Stimulated activated CD8-positive, alpha-beta memory T cell treated with anti-CD3 and anti-CD28 coated beads, Interleukin-12 subunit alpha, Interleukin-12 subunit beta, amount 100 ng/mL, for 24 hours (primary cell): ENCODE measurements around the gene IL4R.
"Not testable (repeated sequence)": the region's sequence is repeated elsewhere in the genome, so short reads cannot be mapped to it uniquely, and the experiment has no call there.

Experiments
- DNase-seq: peaks from one replicate; pipeline ENCODE4 v3.0.0-alpha.2; 2020; ENCODE audit errors: extremely low read depth

The IL4R gene

GRCh38 chr16:27329376-27330079 lies 15.8 kb downstream of the IL4R start:
- not testable (repeated sequence) for DNase-seq

- no peak for DNase-seq
Observed at GRCh38 chr16:27330542-27330941, 16.8 kb downstream of the IL4R start.

GRCh38 chr16:27332105-27332504 lies 18.3 kb downstream of the IL4R start:
- DNase-seq: no peak

GRCh38 chr16:27333104-27333503 lies 19.3 kb downstream of the IL4R start:
- DNase-seq: no peak

- DNase-seq: no peak
Observed at GRCh38 chr16:27333549-27333948, 19.8 kb downstream of the IL4R start.

GRCh38 chr16:27334192-27334764 lies 20.5 kb downstream of the IL4R start:
- DNase-seq: no peak

GRCh38 chr16:27334838-27335237 lies 21.1 kb downstream of the IL4R start:
- DNase-seq: no peak

- DNase-seq: no peak
Observed at GRCh38 chr16:27335349-27336053, 21.7 kb downstream of the IL4R start.

- no peak for DNase-seq
Observed at GRCh38 chr16:27337024-27337423, 23.2 kb downstream of the IL4R start.

- DNase-seq: no peak
Observed at GRCh38 chr16:27339180-27339579, 25.4 kb downstream of the IL4R start.

- no peak for DNase-seq
Observed at GRCh38 chr16:27340654-27341053, 26.9 kb downstream of the IL4R start.

- DNase-seq: no peak
Observed at GRCh38 chr16:27341549-27341948, 27.8 kb downstream of the IL4R start.

GRCh38 chr16:27341971-27342370 lies 28.2 kb downstream of the IL4R start:
- no peak for DNase-seq

- DNase-seq: no peak
Observed at GRCh38 chr16:27344721-27345120, 30.9 kb downstream of the IL4R start.

- no peak for DNase-seq
Observed at GRCh38 chr16:27345201-27345600, 31.4 kb downstream of the IL4R start.

GRCh38 chr16:27346819-27347218 lies 33.0 kb downstream of the IL4R start:
- no peak for DNase-seq

- no peak for DNase-seq
Observed at GRCh38 chr16:27347930-27348685, 34.3 kb downstream of the IL4R start.

GRCh38 chr16:27349276-27349675 lies 35.5 kb downstream of the IL4R start:
- DNase-seq: no peak

- no peak for DNase-seq
Observed at GRCh38 chr16:27350006-27350405, 36.2 kb downstream of the IL4R start.

- no peak for DNase-seq
Observed at GRCh38 chr16:27351989-27352388, 38.2 kb downstream of the IL4R start.

- no peak for DNase-seq
Observed at GRCh38 chr16:27353853-27354252, 40.1 kb downstream of the IL4R start.

GRCh38 chr16:27355610-27356009 lies 41.8 kb downstream of the IL4R start:
- no peak for DNase-seq
